Activated naive CD4-positive, alpha-beta T cell treated with anti-CD3 and anti-CD28 coated beads, Interleukin-2, amount 10 ng/mL, durations not matched to agents 7 days and 5 days (primary cell): ENCODE measurements around the gene MAP1LC3C.
"Not testable (repeated sequence)": the region's sequence is repeated elsewhere in the genome, so short reads cannot be mapped to it uniquely, and the experiment has no call there.

Experiments used
- CTCF ChIA-PET: fragments of 350-600 bp; sonication (Branson Sonifier 250); formaldehyde crosslinking; loops from one replicate; lab custom pipeline; 2021; ENCODE audit warnings: antibody characterized with exemption; lab: Charles Lee
- DNase-seq: peaks from one replicate; pipeline ENCODE4 v3.0.0-alpha.2; 2020
- H3K27ac Mint-ChIP-seq: one replicate; pipeline ENCODE4 v1.8.0; 2021; ENCODE audit warnings: mild to moderate bottlenecking, moderate library complexity, mixed read lengths
- H3K27me3 Mint-ChIP-seq: one replicate; pipeline ENCODE4 v1.8.0; 2021; ENCODE audit warnings: mild to moderate bottlenecking, mixed read lengths
- H3K36me3 Mint-ChIP-seq: one replicate; pipeline ENCODE4 v1.8.0; 2021; ENCODE audit warnings: mixed read lengths
- H3K4me1 Mint-ChIP-seq: one replicate; pipeline ENCODE4 v1.8.0; 2021; ENCODE audit warnings: mixed read lengths
- H3K4me3 Mint-ChIP-seq: one replicate; pipeline ENCODE4 v1.8.0; 2021; ENCODE audit warnings: mild to moderate bottlenecking, moderate library complexity, mixed read lengths
- H3K9me3 Mint-ChIP-seq: one replicate; pipeline ENCODE4 v1.8.0; 2021; ENCODE audit warnings: mixed read lengths

The MAP1LC3C gene

DNA sequence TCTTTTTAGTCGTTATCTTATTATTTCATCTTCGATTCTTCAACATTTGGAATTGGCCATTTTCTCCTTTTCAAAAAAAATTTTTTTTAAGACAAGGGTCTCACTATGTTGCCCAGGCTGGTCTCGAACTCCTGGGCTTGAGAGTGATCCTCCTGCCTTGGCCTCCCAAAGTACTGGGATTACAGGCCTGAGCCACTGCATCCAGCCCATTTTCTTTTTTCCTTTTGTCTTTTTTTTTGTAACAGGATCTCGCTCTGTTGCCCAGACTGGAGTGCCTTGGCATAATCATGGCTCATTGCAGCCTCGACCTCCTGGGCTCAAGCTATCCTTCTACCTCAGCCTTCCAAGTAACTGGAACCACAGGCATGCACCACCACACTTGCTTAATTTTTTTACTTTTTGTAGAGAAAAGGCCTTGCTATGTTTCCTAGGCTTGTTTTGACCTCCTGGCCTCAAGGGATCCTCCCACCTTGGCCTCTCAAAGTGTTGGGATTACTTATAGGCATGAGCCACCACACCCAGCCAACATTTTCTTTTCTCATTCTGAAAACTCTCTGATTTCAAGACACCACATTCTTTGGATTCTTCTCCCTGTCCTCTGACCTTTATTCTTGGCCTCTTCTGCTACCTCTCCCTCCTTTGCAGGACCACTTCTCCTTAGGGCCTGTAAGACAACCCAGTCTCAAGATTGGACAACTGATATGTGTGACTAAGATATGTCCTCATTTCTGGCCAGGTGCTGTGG, 6.0 kb upstream of the MAP1LC3C start:
- no peak overlapping the region for H3K27ac Mint-ChIP-seq
- no peak overlapping the region for H3K4me3 Mint-ChIP-seq
- H3K4me1 Mint-ChIP-seq: no peaks in the 10 kb centered on the region
- no peak for DNase-seq
- H3K9me3 Mint-ChIP-seq: no peaks in the 10 kb centered on the region
- peaks cover 8% of the 10 kb centered on the region for H3K27me3 Mint-ChIP-seq
- H3K36me3 Mint-ChIP-seq: no peaks in the 10 kb centered on the region
- CTCF ChIA-PET: no interaction called here

DNA sequence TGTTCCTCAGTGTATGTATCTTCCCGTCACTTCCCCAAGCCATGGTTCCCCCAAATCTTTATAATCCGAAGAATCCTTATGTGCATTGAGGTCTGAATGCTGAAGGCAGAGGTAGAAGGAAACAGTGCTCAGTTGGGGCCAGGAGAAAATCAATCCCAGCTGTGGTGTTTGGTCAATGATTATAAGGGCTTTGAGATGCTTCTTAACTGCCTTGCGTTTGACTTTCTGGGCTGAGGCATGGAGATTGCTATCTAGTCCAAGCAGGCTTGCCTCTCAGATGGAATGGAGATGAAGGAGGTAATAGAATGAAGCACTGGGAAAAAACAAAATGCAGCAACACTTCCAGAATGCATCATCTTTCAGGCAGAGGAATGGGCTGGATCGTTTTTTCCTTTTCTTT, 3.6 kb upstream of the MAP1LC3C start:
- DNase-seq: no peak
- Mint-ChIP-seq H3K27me3 (peaks cover 10% of the 10 kb centered on the region), H3K36me3 (no peaks in the 10 kb centered on the region), H3K9me3 (no peaks in the 10 kb centered on the region), H3K27ac (no peak overlapping the region), H3K4me1 (peaks cover 8% of the 10 kb centered on the region), H3K4me3 (no peak overlapping the region)
- CTCF ChIA-PET: interaction anchor here (0.7 to 1.1 kb wide), 2 partner anchors 17 to 700 kb away, joined by 3 to 4 read pairs; no protein-coding TSS in a partner anchor

DNA sequence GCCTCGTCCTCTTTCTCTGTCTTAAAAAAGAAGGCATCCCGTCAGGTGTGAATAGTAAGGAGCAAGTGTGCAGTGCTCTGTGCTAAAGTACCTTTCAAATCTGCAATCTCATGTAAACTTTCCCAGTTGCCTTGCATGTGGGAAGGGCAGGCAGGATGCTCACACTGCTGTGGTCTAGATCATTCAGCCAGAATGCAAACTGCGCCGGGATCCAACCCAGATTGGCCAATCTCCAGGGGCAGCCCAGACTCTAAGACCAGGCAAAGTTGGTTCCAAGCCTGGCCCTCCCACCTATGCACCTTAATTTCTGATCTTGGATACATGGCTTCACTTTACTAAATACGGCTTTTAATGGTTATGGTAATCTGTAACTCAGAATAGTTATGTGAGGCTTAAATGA, 3.2 kb upstream of the MAP1LC3C start:
- H3K36me3 Mint-ChIP-seq: no peaks in the 10 kb centered on the region
- H3K27ac Mint-ChIP-seq: no peak overlapping the region
- DNase-seq: no peak
- CTCF ChIA-PET: interaction anchor here (1.1 kb wide), 1 partner anchor 17 kb away, joined by 4 read pairs; no protein-coding TSS in a partner anchor
- no peaks in the 10 kb centered on the region for H3K9me3 Mint-ChIP-seq
- no peak overlapping the region for H3K4me3 Mint-ChIP-seq
- H3K4me1 Mint-ChIP-seq: peaks cover 8% of the 10 kb centered on the region
- H3K27me3 Mint-ChIP-seq: peaks cover 10% of the 10 kb centered on the region

DNA sequence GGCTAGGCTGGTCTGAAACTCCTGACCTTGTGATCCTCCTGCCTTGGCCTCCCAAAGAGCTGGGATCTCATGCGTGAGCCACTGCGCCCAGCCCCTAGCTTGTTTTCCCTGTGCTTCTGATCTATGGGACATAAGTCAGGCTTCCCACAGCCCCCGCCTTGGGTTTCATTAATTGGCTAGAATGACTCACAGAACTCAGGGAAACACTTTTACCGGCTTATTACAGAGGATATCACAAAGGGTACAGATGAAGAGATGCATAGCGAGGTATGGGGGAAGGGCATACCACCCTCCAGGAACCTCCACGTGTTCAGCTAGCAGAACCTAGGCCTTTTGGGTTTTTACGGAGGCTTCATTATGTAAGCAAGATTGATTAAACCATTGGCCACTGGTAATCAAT, 1.5 kb upstream of the MAP1LC3C start:
- no peak overlapping the region for H3K27ac Mint-ChIP-seq
- no peak overlapping the region for H3K4me3 Mint-ChIP-seq
- no peak for DNase-seq
- no peaks in the 10 kb centered on the region for H3K36me3 Mint-ChIP-seq
- peaks cover 11% of the 10 kb centered on the region for H3K27me3 Mint-ChIP-seq
- peaks cover 8% of the 10 kb centered on the region for H3K4me1 Mint-ChIP-seq
- H3K9me3 Mint-ChIP-seq: no peaks in the 10 kb centered on the region
- CTCF ChIA-PET: interaction anchor here (0.9 to 1.8 kb wide), 4 partner anchors 10 to 389 kb away, joined by 3 to 7 read pairs (median 5); no protein-coding TSS in a partner anchor

DNA sequence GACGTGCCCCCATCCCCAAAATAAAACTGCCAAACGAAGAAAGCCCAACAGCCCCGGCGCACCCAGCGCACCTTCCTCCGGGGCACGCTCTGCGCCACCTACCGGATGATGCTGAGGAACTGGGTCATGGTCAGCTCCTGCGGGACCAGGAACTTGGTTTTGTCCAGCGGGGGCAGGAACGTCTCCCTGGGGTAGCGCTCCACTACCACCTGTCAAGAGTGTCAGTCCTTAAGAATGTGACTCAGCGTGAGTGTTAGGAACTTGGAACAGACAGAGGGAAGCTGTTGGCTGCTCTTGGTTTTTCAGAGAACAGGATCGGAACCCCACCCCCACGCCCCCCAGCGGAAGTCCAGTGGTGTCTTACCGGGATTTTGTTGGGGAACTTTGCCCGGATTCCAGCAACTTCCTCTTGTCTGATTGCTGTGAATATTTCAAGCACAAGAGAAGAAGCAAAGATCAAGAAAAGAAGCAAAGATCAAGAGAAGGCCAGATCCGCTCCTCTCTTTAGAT, 431 bp downstream of the MAP1LC3C start:
- H3K27me3 Mint-ChIP-seq: peaks cover 11% of the 10 kb centered on the region
- DNase-seq: peak; percentile 67
- H3K27ac Mint-ChIP-seq: no peak overlapping the region
- no peaks in the 10 kb centered on the region for H3K36me3 Mint-ChIP-seq
- H3K9me3 Mint-ChIP-seq: no peaks in the 10 kb centered on the region
- CTCF ChIA-PET: interaction anchor here (0.7 to 3.1 kb wide), 18 partner anchors 9 to 724 kb away, joined by 3 to 22 read pairs (median 4); no protein-coding TSS in a partner anchor
- H3K4me3 Mint-ChIP-seq: peak overlapping the region; percentile 21
- peaks cover 8% of the 10 kb centered on the region for H3K4me1 Mint-ChIP-seq

DNA sequence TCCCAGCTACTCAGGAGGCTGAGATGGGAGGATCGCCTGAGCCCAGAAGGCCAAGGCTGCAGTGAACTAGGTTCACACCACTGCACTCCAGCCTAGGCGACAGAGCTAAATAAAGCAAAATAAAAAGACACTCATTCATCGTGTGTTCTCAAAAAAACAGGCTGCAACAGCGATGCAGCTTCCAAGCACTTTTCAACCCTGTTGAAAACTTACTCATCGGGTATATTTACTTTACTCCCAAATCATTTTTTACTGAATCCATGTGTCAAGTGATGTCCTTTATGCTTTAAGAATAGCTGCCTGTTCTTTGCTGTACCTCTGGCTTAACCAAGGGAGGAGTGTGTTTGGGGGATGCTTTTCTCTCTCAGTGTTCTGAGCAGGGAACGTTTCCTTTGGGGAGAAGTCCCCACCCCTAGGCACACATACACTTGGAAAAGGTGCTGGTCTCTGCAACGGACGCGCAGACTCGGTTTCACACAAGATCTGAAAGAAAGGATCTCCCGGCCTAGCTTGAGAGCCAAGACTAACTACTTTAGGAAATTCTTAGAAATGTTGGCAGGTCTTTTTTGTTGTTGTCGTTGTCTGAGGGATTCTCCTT, 1.4 kb downstream of the MAP1LC3C start:
- no peak for DNase-seq
- no peaks in the 10 kb centered on the region for H3K9me3 Mint-ChIP-seq
- no peak overlapping the region for H3K27ac Mint-ChIP-seq
- CTCF ChIA-PET: interaction anchor here (1.0 to 3.1 kb wide), 8 partner anchors 10 to 442 kb away, joined by 3 to 22 read pairs (median 10); no protein-coding TSS in a partner anchor
- H3K27me3 Mint-ChIP-seq: peaks cover 16% of the 10 kb centered on the region
- H3K4me1 Mint-ChIP-seq: peaks cover 8% of the 10 kb centered on the region
- no peak overlapping the region for H3K4me3 Mint-ChIP-seq
- H3K36me3 Mint-ChIP-seq: no peaks in the 10 kb centered on the region

DNA sequence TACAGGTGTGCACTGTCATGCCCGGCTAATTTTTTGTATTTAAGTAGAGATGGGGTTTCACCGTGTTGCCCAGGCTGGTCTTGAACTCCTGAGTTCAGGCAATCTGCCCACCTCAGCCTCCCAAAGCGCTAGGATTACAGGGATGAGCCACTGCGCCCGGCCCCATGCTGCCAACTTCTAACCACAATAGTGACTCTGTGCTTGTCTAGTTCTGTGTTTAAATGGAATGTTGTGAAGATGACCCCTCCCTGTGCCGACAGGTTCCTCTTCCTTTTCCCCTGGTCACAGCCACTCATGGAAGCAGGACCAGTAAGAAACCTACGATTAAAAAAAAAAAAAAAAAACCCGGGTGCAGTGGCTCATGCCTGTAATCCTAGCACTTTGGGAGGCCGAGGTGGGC, 4.7 kb downstream of the MAP1LC3C start:
- Mint-ChIP-seq H3K4me3 (no peak overlapping the region), H3K4me1 (peaks cover 8% of the 10 kb centered on the region), H3K27me3 (peaks cover 16% of the 10 kb centered on the region), H3K27ac (no peak overlapping the region), H3K9me3 (no peaks in the 10 kb centered on the region), H3K36me3 (no peaks in the 10 kb centered on the region)
- DNase-seq: no peak
- CTCF ChIA-PET: no interaction called here

DNA sequence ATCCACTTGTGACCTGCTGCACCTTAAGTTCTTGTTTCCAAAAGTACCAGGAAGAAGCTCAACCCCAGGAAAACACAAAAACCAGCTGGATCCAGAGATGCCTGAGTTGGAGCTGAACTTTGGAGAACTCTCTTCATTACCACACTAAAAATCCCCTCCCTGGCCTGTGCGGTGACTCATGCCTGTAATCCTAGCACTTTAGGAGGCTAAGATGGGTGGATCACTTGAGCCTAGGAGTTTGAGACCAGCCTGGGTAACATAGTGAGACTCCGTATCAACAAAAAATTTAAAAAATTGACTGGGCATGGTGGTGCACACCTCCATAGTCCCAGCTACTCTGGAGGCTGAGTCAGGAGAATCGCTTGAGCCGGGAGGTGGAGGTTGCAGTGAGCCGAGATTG, 6.2 kb downstream of the MAP1LC3C start:
- Mint-ChIP-seq H3K4me1 (peaks cover 2% of the 10 kb centered on the region), H3K27me3 (peaks cover 9% of the 10 kb centered on the region), H3K4me3 (no peak overlapping the region)

DNA sequence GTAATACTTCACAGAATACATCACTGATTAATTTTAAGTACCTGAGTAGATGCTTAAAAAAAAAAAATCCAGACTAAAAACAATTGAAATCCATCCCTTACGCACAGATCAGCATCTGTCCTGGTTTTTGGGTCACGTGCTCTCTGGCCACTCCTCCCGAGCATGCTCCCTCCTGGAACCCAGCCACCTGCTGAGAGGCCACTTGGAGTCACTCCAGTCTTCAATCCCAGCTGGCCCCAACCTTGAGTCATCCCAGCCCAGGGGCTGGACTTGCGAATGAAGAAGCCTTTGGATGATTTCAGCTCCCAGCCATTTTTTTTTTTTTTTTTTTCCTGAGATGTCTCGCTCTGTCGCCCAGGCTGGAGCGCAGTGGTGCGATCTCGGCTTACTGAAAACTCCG, 8.9 kb downstream of the MAP1LC3C start:
- Mint-ChIP-seq H3K4me1 (no peaks in the 10 kb centered on the region), H3K9me3 (no peaks in the 10 kb centered on the region)
- CTCF ChIA-PET: interaction anchor here (1.9 kb wide), 1 partner anchor 10 kb away, joined by 7 read pairs; no protein-coding TSS in a partner anchor

More for the DNA sequence above, 6.2 kb downstream of the MAP1LC3C start:
- Mint-ChIP-seq H3K9me3 (no peaks in the 10 kb centered on the region), H3K36me3 (no peaks in the 10 kb centered on the region), H3K27ac (no peak overlapping the region)
- CTCF ChIA-PET: interaction anchor here (1.2 kb wide), 1 partner anchor 32 kb away, joined by 3 read pairs; no protein-coding TSS in a partner anchor
- no peak for DNase-seq

DNA sequence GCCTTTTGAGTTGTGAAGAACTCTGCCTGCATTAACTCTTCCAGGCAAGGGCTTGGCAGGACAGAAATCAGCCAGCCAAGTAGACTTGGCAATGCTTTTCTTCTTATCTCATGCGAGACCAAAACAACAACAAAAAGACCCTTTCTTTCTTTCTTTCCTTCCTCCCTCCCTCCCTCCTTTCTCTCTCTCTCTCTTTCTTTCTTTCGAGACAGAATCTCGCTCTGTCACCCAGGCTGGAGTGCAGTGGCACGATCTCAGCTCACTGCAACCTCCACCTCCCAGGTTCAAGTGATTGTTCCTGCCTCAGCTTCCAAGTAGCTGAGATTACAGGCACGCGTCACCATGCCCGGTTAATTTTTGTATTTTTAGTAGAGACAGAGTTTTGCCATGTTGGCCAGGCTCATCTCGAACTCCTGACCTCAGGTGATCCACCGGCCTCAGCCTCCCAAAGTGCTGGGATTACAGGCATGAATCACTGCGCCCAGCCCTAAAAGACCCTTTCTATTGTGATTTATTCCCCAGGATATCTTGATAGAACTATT, 10.4 kb downstream of the MAP1LC3C start:
- H3K27ac Mint-ChIP-seq, H3K9me3 Mint-ChIP-seq, DNase-seq, H3K36me3 Mint-ChIP-seq, H3K4me1 Mint-ChIP-seq, H3K27me3 Mint-ChIP-seq, H3K4me3 Mint-ChIP-seq: not testable (repeated sequence)
- CTCF ChIA-PET: interaction anchor here (1.5 kb wide), 1 partner anchor 377 kb away, joined by 6 read pairs; no protein-coding TSS in a partner anchor

More for the DNA sequence above, 8.9 kb downstream of the MAP1LC3C start:
- Mint-ChIP-seq H3K27ac (no peak overlapping the region), H3K27me3 (peaks cover 5% of the 10 kb centered on the region), H3K36me3 (no peaks in the 10 kb centered on the region), H3K4me3 (no peak overlapping the region)
- no peak for DNase-seq

DNA sequence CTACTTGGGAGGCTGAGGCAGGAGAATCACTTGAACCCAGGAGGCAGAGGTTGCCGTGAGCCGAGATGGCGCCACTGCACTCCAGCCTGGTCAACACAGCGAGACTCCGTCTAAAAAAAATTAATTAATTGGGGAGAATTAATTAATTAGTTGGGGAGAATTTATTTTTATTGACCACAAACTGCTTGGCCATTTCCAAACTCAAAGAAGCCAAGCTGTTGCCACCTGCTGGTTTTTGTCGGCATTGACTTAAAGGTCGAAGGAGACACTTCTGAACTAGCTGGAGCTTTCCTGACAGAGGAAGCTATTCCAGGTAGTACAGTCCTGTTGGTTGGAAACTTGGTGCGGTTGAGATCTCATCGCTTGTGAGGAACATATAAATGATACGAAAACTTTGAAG, 13.1 kb downstream of the MAP1LC3C start:
- peak; percentile 33 for DNase-seq
- Mint-ChIP-seq H3K27ac (no peak overlapping the region), H3K27me3 (no peaks in the 10 kb centered on the region), H3K36me3 (no peaks in the 10 kb centered on the region), H3K4me3 (no peak overlapping the region), H3K4me1 (no peaks in the 10 kb centered on the region), H3K9me3 (no peaks in the 10 kb centered on the region)
- CTCF ChIA-PET: interaction anchor here (0.5 to 2.7 kb wide), 8 partner anchors 12 to 430 kb away, joined by 3 to 16 read pairs (median 4); partner anchors contain the start of gene MAP1LC3C

DNA sequence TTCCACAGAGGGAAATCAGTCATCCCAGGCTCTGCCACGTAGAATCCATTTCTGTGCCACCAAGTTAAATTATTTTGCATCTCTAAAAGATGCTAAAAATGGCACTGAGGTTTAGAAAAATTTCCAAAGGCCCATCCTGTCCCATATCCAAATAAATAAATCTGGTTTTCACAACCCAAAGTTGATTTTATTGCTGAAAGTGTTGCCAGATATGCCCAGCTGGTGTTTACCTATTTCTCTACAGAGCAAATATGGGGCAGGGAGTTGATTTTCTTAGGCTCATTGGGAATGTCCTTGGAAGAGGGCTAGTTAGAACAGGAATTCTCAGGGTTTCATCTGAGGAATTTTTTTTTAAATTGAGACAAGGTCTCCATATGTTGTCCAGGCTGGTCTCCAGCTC, 19.0 kb downstream of the MAP1LC3C start:
- no peaks in the 10 kb centered on the region for H3K36me3 Mint-ChIP-seq
- CTCF ChIA-PET: no interaction called here
- H3K27me3 Mint-ChIP-seq: peaks cover 3% of the 10 kb centered on the region
- H3K9me3 Mint-ChIP-seq: no peaks in the 10 kb centered on the region
- H3K4me3 Mint-ChIP-seq: no peak overlapping the region
- no peak for DNase-seq
- H3K27ac Mint-ChIP-seq: no peak overlapping the region
- no peaks in the 10 kb centered on the region for H3K4me1 Mint-ChIP-seq

DNA sequence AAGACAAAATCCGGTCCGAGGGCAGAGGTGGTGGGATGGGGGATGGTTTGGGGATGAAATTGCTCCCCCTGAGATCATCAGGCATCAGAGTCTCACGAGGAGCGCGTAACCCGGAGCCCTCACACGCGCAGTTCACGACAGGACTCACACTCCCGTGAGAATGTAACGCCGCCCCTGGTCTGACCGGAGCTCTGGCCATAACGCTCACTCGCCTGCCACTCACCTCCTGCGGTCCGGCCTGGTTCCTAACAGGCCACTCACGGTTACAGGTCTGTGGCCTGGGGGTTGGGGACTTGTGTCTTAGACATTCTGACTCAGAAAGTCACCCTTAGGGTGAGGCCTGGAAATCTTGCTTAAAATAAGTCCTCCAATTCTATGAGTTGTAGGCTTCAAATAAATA, 19.8 kb downstream of the MAP1LC3C start:
- H3K4me1 Mint-ChIP-seq: no peaks in the 10 kb centered on the region
- no peak overlapping the region for H3K27ac Mint-ChIP-seq
- H3K27me3 Mint-ChIP-seq: peaks cover 3% of the 10 kb centered on the region
- no peaks in the 10 kb centered on the region for H3K36me3 Mint-ChIP-seq
- CTCF ChIA-PET: no interaction called here
- DNase-seq: no peak
- no peak overlapping the region for H3K4me3 Mint-ChIP-seq
- H3K9me3 Mint-ChIP-seq: no peaks in the 10 kb centered on the region

DNA sequence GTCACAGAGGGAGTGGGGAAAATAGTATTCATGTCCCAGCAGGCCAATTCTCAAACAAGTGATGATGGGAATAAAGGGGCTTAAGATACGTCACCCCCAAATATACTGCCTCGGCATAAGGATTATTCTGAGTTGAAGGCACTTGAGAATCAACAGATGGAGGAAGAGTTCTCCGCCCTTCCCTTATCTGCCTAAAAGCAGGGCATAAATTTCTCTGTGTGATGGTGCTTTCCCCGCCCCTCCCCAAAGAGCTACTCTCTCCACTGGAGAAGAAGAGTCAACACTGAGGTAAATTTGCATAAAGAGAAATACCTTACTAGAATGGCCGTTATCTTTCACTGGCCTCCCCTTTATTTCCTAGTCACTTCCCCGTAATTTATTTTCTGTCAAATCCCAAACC, 22.7 kb downstream of the MAP1LC3C start:
- Mint-ChIP-seq H3K27me3 (peaks cover 3% of the 10 kb centered on the region), H3K4me1 (no peaks in the 10 kb centered on the region), H3K4me3 (no peak overlapping the region), H3K9me3 (no peaks in the 10 kb centered on the region), H3K36me3 (no peaks in the 10 kb centered on the region), H3K27ac (no peak overlapping the region)
- CTCF ChIA-PET: no interaction called here
- no peak for DNase-seq
